Right cardiac atrium (tissue), 5 donors: Measurements from ENCODE around the gene AOPEP. TPM values are rescaled to one million over a fixed set of nuclear protein-coding genes. Genes with fewer than 3 reads are reported as not detected.
A peak's percentile ranks its signal among the peaks of the same experiment; 100 is the strongest.

Experiments
- ATAC-seq, 2 donors: fragments of 200-7000 bp; cut with Tn5 transposase; one replicate each; pipeline versions ENCODE4 v1.8.0 to v1.9.1; 2020; ENCODE audit warnings: moderate library complexity in 2 of 2, mild to moderate bottlenecking in 1 of 2
- DNase-seq, 3 donors: peaks; one replicate each; pipeline ENCODE4 v3.0.0-alpha.2; 2020
- H3K27ac ChIP-seq: one replicate; pipeline ENCODE4 v1.5.1; 2013; ENCODE audit warnings: mild to moderate bottlenecking, low read length, control low read depth, moderate library complexity
- H3K27me3 ChIP-seq: one replicate; pipeline ENCODE4 v1.6.1; 2013; ENCODE audit not compliant: control insufficient read depth, insufficient read depth
- H3K4me1 ChIP-seq: one replicate; pipeline ENCODE4 v1.6.1; 2013; ENCODE audit warnings: low read length; ENCODE audit not compliant: control insufficient read depth, insufficient read depth
- H3K4me3 ChIP-seq: one replicate; pipeline ENCODE4 v1.5.1; 2013; ENCODE audit warnings: low read length, control low read depth
- H3K9me3 ChIP-seq: one replicate; pipeline ENCODE4 v1.6.1; 2013; ENCODE audit warnings: low read length; ENCODE audit not compliant: control insufficient read depth
- WGBS: extraction: QIAGEN DNeasy Blood & Tissue Kit; methylation state at CpG from one replicate; pipeline ENCODE4 v1.1.7; 2013; 5-methylcytosine and 5-hydroxymethylcytosine counted together
- intact Hi-C, 4 donors: fragments of 100-400 bp; cut with DNase I; formaldehyde crosslinking; loops; one replicate each; pipeline versions ENCODE4 v1.11.0 to v1.14.0; 2022 to 2023
- polyA plus RNA-seq: library from polyadenylated mRNA; stranded (reverse); fragments of 200-250 nt; gene quantifications from one replicate; pipeline ENCODE4 v1.2.3, GENCODE V29; 2013
- total RNA-seq, 4 donors: library from RNA; stranded (reverse); fragmentation: NEBNext Ultra II Directional; extraction: Animal tissue kit (Norgen Biotek cat#: 25700); gene quantifications; one replicate each; pipeline ENCODE4 v1.2.1, GENCODE V29; 2021
- donor health status: healthy with polysubstance abuse.
- donor health status: DM: no; HTN: yes; CAD: no.
- donor health status: DM: no; HTN: no; CAD: no.
- donor health status: DM: no; HTN: yes; CAD: no; lungs with severe emphysema.
- donor health status: DM: yes; HTN: yes; CAD: no.

The AOPEP gene
- total and polyA plus RNA-seq, 5 donors = 124 to 170 (median 154) TPM

DNA sequence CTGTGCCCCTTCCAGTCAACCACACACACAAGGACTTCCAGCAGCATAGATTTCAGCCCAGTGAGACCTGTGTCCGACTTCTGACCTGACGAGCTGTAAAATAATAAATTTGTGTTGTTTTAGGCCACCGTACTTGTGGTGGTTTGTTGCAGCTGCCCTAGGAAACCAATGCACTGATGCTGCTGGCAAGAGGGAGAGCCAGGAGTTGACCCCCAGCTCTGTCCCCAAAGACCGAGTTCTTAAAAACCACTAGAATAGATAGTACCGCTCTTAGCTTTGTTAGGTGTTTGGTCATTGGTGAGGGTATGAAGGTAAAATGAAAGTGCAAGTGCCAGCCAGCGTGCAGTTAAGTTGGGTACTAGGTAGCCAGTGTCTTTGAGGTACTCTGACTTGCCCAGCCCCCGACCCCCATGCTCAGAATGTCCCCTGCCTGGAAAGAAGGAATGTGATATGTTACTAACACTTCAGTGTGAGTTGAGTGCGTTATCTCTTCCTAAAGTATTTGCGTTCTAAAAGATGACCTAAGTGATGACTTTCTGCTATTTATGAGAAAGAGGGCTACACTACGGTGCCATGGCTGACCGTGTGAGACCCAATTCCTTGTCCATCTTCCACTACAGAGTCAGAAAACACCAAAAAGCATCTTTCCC, 185.6 kb downstream of the AOPEP start:
- Histone ChIP-seq H3K9me3 (no peaks in the 10 kb centered on the region), H3K4me3 (no peak overlapping the region), H3K27ac (no peak overlapping the region), H3K4me1 (peaks cover 14% of the 10 kb centered on the region), H3K27me3 (no peaks in the 10 kb centered on the region)
- WGBS = 76% methylated on average over 11 of the region's 11 CpGs
- intact Hi-C loops = no loop called here
- DNase-seq = no peak
- no peak for ATAC-seq

DNA sequence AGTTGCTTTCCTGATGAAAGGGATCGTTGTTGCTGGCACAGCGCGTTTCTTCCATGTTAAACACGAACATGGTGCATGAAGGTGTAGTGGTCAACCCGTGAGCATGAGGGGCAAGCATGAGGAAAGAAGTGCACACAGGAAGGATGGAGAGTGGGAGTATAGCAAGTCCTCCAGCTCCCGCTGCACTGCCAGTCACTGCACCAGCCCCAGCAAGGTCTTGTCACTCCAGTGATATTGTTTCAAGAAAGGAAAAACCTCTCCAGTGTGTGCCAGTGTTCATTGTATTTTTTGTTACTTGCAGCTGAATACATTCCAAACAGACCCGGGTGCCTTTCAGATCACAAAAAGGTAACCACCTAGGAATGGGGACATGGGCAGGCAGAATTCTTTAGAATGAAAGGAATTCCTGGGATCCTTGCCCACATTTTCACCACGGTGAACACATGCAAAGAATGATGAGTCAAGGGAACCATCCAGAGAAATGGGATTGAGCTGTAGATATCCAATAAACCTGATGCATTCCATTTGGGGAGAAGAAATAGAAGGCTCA, 186.3 kb downstream of the AOPEP start:
- intact Hi-C loops = no loop called here
- Histone ChIP-seq H3K27ac (no peak overlapping the region), H3K4me3 (no peak overlapping the region), H3K4me1 (peaks cover 8% of the 10 kb centered on the region), H3K9me3 (no peaks in the 10 kb centered on the region), H3K27me3 (no peaks in the 10 kb centered on the region)
- no peak for ATAC-seq
- 72% methylated on average over 8 of the region's 8 CpGs for WGBS
- no peak for DNase-seq

DNA sequence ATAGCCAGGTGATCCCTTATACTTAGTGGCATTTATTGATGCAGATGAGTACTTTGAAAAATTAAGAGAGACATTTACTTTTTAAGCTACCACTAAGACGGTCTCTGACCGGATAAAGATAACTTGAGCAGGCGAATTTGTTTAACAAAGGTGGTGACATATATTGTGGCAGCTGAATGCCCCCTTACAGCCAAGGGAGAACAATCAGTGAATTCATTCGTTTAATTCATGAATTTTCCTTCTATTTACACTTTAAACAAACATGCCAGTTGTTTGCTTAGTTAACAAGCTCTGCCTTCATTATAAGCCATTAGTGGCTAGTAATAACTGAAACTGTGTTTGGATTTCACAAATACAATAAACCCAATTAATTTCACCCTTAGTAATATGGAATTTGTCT, 187.1 kb downstream of the AOPEP start:
- Histone ChIP-seq H3K4me3 (no peak overlapping the region), H3K27ac (no peak overlapping the region), H3K27me3 (no peaks in the 10 kb centered on the region), H3K4me1 (peaks cover 4% of the 10 kb centered on the region), H3K9me3 (no peaks in the 10 kb centered on the region)
- intact Hi-C loops = no loop called here
- ATAC-seq (no peak), DNase-seq (no peak)
- WGBS = 87% methylated on average over 4 of the region's 4 CpGs

DNA sequence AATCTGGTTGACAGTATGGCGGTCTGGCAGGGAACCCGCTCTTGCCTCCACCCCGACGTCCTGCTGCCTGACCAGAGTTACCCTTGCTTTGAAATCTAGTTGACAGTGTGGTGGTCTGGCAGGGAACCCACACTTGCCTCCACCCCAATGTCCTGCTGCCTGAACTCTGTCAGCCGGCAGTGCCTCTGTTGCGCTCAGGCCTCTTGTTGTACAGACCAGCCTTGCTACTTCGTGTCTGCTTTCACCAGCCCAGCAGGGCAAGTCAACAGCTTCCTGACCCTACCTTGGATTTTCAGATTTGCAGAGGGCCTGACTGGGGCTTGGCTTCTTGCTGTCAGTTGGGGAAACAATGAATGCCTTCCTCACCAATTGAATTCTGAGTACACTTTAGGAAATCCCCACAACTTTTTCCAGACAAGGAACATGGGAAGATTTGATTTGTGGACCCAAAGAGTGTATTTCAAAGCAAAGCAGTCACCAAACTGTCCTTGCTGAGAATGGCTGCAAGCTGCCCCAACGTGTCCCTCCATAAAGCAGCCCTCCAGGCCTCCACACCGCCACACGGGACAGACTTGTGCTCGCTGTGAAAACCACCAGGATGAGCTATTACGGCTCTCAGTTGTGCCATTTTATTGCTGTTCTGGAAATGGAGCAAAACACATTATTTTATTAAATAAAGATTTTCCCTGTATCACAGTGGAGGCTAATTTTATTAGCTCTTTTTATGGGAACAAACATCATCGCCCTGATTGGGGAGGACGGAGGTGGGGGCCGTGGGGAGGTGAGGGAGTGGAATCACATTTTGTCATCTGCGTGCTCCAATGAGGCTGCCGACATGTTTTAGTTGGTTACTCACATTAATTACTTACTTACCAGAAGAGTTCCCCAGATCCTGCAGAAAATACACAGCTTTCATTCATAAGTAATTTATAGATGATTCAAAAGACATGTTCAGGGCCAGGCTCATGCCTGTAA, 189.3 kb downstream of the AOPEP start:
- DNase-seq = no peak
- Histone ChIP-seq H3K4me1 (peaks cover 6% of the 10 kb centered on the region), H3K4me3 (no peak overlapping the region), H3K9me3 (no peaks in the 10 kb centered on the region), H3K27ac (no peak overlapping the region), H3K27me3 (no peaks in the 10 kb centered on the region)
- intact Hi-C loops = no loop called here
- WGBS = 97% methylated on average over 17 of the region's 17 CpGs
- no peak for ATAC-seq

DNA sequence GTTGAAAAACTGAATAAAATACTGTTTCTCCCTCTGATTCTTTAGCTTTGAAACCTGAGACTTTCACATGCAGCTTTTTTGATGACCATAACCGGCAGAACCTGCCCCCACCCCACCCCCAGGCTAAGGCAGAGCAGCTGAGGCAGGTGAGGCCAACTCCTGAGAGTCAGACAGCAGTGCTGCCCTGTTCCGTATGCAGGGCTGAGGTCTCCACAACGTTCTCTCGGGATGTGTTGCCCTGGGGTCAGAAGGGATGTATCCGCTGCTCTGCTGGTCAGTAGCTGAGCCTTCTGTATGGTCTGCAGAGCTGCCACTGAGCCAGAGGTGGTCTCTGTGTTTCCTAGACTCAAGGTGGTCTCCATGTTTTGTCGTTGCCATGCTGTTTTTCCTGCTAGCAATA, 190.5 kb downstream of the AOPEP start:
- intact Hi-C loops = no loop called here
- H3K4me1 ChIP-seq = peaks cover 11% of the 10 kb centered on the region

DNA sequence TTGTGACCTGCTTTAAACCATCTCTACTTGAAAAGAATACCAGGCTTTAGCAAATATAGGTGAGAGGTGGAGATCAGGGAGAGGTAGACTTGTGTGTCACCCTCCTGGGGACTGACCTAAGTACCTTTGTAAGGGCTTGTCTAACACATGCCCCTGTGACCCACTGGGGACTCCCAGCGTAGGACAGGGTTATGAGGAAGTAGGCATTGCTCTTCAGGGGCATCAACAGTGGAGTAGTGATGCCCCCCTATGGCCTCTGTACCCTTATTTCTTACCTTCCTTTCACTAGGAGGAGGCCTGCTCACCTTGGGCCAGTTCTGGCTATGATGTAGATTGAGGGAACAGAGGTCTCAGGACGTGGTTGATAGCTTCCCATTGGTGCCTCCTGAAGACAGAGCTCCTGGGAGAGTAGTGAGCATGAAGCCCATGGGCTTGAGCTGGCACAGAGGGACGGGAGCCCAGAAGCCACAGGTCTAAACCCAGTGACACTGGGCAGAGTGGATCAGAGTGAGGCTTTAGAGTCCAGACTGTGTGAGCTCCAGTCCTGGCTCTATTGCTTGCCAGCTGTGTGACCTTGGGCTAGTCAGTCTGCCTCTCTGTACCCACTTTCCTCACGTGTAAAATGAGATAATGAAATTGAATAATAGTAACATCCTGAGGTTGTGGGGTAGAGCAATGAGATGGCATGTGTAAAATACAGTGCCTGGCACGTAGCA, 191.7 kb downstream of the AOPEP start:
- Histone ChIP-seq H3K4me3 (no peak overlapping the region), H3K9me3 (no peaks in the 10 kb centered on the region), H3K27me3 (no peaks in the 10 kb centered on the region), H3K4me1 (peaks cover 19% of the 10 kb centered on the region), H3K27ac (no peak overlapping the region)
- ATAC-seq (no peak), DNase-seq (no peak)
- WGBS = 92% methylated on average over 5 of the region's 5 CpGs
- intact Hi-C loops = no loop called here

More for the DNA sequence above, 190.5 kb downstream of the AOPEP start:
- Histone ChIP-seq H3K4me3 (no peak overlapping the region), H3K9me3 (no peaks in the 10 kb centered on the region), H3K27me3 (no peaks in the 10 kb centered on the region), H3K27ac (no peak overlapping the region)
- ATAC-seq (no peak), DNase-seq (no peak)
- WGBS = 93% methylated on average over 6 of the region's 6 CpGs

DNA sequence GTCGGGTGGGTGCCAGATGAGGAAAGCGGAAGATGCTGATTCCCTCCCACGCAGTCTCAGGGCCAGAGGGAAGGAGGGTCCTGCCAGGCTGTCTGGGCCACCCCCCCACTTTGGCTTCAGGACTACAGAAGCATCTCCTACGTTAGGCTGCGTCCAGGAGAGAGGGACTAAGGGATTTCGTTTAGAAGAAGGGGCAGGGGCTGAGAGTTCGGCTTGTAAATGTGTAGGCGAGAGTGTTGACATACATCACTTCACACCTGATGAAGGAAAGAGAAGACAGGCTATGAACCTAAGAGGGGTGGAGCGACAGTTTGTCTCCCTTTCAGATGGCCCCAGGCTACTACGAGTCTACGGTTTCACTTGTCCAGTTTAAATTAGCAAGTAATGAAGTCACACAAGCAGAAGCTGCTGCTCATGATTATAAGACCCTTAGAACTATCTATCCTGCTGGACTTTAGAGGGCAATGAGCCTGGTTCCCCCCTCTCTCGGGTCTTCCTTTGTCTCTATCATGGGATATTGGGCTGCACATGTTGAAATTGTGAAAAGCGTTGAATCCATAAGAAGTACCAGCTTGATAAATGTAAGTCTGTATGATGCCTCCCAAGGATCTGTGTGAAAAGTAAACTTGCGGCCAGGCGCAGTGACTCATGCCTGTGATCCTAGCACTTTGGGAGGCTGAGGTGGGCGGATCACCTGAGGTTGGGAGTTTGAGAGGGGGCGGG, 193.0 kb downstream of the AOPEP start:
- Histone ChIP-seq H3K4me3 (no peak overlapping the region), H3K9me3 (no peaks in the 10 kb centered on the region), H3K27me3 (no peaks in the 10 kb centered on the region), H3K4me1 (peaks cover 19% of the 10 kb centered on the region), H3K27ac (no peak overlapping the region)
- intact Hi-C loops = no loop called here
- no peak for DNase-seq
- 61% methylated on average over 17 of the region's 17 CpGs for WGBS
- ATAC-seq = no peak

DNA sequence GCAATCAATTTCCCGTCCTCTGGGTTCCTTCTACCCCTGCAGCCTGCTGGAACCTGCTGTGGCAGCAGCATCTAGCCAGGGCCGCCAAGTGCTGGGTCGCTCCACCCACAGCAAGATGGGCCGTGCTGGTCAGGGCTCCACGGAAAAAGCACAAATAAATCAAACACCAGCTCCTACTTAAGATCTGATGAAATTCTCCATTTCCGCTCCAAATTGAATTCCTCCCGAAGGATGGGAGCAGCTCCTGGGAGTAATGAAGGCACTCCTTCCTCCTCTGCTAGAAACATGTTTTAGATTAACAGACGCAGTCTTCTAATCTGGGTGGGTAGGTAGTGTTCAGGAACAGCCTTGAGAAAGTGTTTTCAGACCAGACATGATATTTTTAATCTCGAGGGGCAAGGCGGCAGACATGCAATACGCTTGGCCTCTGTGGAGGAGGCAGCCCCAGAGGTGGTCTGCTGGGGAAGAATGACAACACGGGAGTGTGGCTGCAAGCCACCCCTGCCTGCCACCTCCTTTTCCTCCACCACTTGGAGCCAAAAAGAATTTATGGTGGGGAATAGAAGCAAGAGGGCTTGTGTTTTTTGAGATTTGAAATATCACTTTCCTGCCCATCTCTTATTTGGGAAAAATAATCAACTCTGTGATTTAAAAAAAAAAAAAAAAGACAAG, 194.1 kb downstream of the AOPEP start:
- DNase-seq (peak; percentile 71 to 88 (median 84)), ATAC-seq (peak; percentile 77 to 81)
- Histone ChIP-seq H3K27ac (peak overlapping the region; percentile 79), H3K4me3 (no peak overlapping the region), H3K27me3 (no peaks in the 10 kb centered on the region), H3K4me1 (peaks cover 18% of the 10 kb centered on the region), H3K9me3 (no peaks in the 10 kb centered on the region)
- intact Hi-C loops = no loop called here
- WGBS = 52% methylated on average over 12 of the region's 12 CpGs

DNA sequence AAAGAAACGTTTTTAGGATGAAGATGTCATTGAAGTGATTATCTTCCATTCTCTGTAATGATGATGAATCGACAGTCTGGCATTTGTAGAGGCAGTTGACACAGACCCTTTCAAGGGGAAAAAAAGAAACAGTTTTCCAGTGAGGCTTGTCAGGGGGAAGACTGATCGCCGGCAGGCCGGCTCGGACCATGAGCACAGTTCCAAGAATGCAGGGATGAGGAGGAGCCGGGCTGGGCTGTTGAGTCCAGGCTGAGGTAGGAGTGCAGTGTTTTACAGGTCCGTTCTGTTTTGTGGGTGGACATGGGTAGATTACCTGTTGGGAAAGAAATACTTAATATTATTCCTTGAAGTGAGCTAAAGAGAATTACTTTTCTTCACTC, 194.6 kb downstream of the AOPEP start:
- intact Hi-C loops = no loop called here
- peak; percentile 23 to 49 for ATAC-seq

DNA sequence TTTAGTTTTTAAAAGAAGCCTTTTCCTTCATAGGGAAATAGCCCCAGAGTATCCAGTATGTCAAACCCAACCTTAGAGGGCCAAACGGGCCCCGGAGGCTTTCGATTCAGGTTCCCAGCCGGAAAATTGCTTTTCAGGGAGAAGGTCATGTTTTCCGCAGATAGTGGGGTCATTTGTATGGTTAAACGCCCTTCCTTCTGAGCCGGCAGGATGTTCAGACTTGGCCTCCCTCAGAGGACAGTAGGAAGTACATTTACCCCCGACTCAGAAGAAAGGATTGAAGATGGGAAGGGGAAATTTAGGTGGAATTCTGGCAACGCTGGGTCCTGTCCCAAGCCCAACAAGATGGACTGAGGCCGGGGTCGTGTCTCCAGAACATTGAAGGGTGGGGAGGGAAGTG, 195.2 kb downstream of the AOPEP start:
- peaks cover 18% of the 10 kb centered on the region for H3K4me1 ChIP-seq
- DNase-seq (no peak), ATAC-seq (peak in 1 of 2 donors; percentile 48)
- no peaks in the 10 kb centered on the region for H3K9me3 ChIP-seq
- intact Hi-C loops = no loop called here
- H3K4me3 ChIP-seq = no peak overlapping the region
- H3K27me3 ChIP-seq = no peaks in the 10 kb centered on the region
- peak overlapping the region; percentile 90 for H3K27ac ChIP-seq
- 60% methylated on average over 11 of the region's 11 CpGs for WGBS

More for the DNA sequence above, 194.6 kb downstream of the AOPEP start:
- Histone ChIP-seq H3K9me3 (no peaks in the 10 kb centered on the region), H3K27me3 (no peaks in the 10 kb centered on the region), H3K27ac (peak overlapping the region; percentile 71), H3K4me3 (no peak overlapping the region), H3K4me1 (peaks cover 18% of the 10 kb centered on the region)
- 45% methylated on average over 8 of the region's 8 CpGs for WGBS
- DNase-seq = peak in 2 of 3 donors; percentile 38 to 63
